SIG-M5 (cell line): ENCODE results near the gene C1orf87.

Experiments used
- DNase-seq: peaks from one replicate; lab custom pipeline; 2025; lab: John Stamatoyannopoulos, UW

The C1orf87 gene

GRCh38 chr1:60073605-60074278 is at the start of gene C1orf87:
Gene C1orf87 (minus strand): TSS chr1:60073770. CDS start chr1:60072643, 1,127 bp downstream.
- no peak for DNase-seq

GRCh38 chr1:60118085-60118484 is 44.5 kb upstream of the C1orf87 start:
- DNase-seq: no peak

- DNase-seq: no peak
Measured at GRCh38 chr1:60114745-60115318, 41.3 kb upstream of the C1orf87 start.

- DNase-seq: no peak
Measured at GRCh38 chr1:60113596-60113995, 40.0 kb upstream of the C1orf87 start.

GRCh38 chr1:60113028-60113427 is 39.5 kb upstream of the C1orf87 start:
- no peak for DNase-seq

- no peak for DNase-seq
Measured at GRCh38 chr1:60111716-60112115, 38.1 kb upstream of the C1orf87 start.

- DNase-seq: no peak
Measured at GRCh38 chr1:60111118-60111517, 37.5 kb upstream of the C1orf87 start.

- no peak for DNase-seq
Measured at GRCh38 chr1:60108196-60108595, 34.6 kb upstream of the C1orf87 start.

- no peak for DNase-seq
Measured at GRCh38 chr1:60103186-60103585, 29.6 kb upstream of the C1orf87 start.

- no peak for DNase-seq
Measured at GRCh38 chr1:60102267-60103061, 28.9 kb upstream of the C1orf87 start.

- DNase-seq: no peak
Measured at GRCh38 chr1:60101516-60101915, 27.9 kb upstream of the C1orf87 start.

- DNase-seq: no peak
Measured at GRCh38 chr1:60091195-60091715, 17.7 kb upstream of the C1orf87 start.

GRCh38 chr1:60090655-60091054 is 17.1 kb upstream of the C1orf87 start:
- DNase-seq: no peak

GRCh38 chr1:60088620-60089155 is 15.1 kb upstream of the C1orf87 start:
- DNase-seq: no peak

GRCh38 chr1:60087681-60088080 is 14.1 kb upstream of the C1orf87 start:
- no peak for DNase-seq

- DNase-seq: no peak
Measured at GRCh38 chr1:60078182-60078581, 4.6 kb upstream of the C1orf87 start.

GRCh38 chr1:60071296-60071695 is 2.3 kb downstream of the C1orf87 start:
- no peak for DNase-seq

GRCh38 chr1:60069691-60070090 is 3.9 kb downstream of the C1orf87 start:
- DNase-seq: no peak

GRCh38 chr1:60068393-60069045 is 5.1 kb downstream of the C1orf87 start:
- no peak for DNase-seq

- DNase-seq: no peak
Measured at GRCh38 chr1:60066001-60066400, 7.6 kb downstream of the C1orf87 start.

GRCh38 chr1:60065199-60065598 is 8.4 kb downstream of the C1orf87 start:
- DNase-seq: no peak

GRCh38 chr1:60063561-60063960 is 10.0 kb downstream of the C1orf87 start:
- no peak for DNase-seq
